GM12874 (cell line): Measurements from ENCODE around the gene SOCS6.

Experiments used
- TF ChIP-seq, protein P1 (sequence below): IDR thresholded peaks from 2 replicates; pipeline ENCODE4 v1.5.1; 2011; ENCODE audit warnings: low read depth, mild to moderate bottlenecking, control low read depth, low read length, moderate library complexity; ENCODE audit not compliant: insufficient read depth

Gene SOCS6

DNA sequence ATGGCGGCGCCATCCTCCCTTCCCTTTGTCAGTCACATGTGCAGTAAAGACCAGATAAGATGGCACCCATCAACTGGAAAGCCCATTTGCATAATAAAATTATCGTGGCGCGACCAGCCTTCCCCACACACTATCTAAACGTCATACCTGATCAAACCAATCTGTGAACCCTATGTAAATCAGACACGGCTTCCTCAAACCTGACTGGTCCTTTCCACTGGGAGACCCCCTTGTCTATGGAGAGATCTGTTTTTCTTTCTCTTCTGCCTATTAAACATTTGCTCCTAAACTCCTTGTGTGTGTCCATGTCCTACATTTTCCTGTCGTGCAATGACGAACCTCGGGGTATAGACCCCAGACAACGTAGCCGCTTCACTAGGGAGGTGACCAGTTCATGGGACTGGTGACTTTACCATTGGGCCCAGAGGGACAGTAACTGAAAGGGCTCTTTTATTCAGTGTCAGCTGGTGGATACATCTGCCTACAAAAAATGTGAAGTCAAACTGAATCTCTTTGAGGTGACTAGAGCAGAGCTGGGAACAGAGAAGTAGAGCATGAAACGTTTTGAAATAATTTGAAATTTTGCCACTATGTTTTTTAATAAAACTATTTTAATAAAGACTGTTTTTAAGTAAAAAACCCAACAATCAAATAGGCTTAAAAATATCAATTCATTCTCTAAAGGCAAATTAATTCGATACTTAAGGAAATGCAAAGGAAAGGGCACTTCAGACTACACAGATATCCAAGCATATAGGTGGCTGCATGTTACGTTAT, 87.5 kb downstream of the SOCS6 start:
- TF ChIP-seq, protein P1, sequence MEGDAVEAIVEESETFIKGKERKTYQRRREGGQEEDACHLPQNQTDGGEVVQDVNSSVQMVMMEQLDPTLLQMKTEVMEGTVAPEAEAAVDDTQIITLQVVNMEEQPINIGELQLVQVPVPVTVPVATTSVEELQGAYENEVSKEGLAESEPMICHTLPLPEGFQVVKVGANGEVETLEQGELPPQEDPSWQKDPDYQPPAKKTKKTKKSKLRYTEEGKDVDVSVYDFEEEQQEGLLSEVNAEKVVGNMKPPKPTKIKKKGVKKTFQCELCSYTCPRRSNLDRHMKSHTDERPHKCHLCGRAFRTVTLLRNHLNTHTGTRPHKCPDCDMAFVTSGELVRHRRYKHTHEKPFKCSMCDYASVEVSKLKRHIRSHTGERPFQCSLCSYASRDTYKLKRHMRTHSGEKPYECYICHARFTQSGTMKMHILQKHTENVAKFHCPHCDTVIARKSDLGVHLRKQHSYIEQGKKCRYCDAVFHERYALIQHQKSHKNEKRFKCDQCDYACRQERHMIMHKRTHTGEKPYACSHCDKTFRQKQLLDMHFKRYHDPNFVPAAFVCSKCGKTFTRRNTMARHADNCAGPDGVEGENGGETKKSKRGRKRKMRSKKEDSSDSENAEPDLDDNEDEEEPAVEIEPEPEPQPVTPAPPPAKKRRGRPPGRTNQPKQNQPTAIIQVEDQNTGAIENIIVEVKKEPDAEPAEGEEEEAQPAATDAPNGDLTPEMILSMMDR = no peak

DNA sequence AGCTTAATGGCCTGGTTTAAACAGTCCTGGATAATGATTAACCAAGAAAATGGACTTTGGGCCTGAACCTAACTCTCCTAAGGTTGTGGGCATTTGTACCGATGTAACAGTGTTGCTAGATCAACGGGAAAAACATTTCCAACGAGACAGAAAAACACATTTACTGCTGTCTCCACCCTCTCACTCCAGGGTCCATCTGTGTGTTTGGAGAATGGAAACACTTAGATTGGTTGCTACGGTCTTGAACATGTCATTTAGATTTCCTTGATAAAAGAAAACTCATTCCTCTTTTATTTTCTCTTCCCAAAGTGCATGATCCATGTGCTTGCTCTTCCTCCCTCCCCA, 88.0 kb downstream of the SOCS6 start:
- TF ChIP-seq, protein P1 = no peak

DNA sequence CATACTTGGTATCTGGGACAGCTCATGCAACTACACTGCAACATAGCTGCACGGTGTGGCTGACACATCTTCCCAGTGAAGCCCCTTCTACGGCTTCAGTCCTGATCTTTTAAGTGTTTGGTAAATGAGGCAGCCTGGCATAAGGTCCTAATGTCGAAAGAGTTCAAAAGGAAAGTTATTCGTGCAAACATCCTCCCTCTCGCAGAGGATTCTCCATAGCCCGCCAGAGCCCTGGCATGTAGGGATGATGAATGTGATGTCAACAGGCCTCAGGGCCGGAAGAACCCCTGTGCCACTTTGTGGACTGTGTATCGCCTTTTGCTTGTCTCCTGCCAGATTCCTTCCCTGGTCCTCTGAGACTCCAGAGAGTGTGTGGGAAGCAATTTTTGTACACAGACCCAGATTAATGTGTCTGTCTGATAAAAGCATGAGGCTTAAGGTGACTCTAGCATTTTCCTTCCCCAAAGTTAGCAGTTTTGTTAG, 88.5 kb downstream of the SOCS6 start:
- TF ChIP-seq, protein P1 = no peak

DNA sequence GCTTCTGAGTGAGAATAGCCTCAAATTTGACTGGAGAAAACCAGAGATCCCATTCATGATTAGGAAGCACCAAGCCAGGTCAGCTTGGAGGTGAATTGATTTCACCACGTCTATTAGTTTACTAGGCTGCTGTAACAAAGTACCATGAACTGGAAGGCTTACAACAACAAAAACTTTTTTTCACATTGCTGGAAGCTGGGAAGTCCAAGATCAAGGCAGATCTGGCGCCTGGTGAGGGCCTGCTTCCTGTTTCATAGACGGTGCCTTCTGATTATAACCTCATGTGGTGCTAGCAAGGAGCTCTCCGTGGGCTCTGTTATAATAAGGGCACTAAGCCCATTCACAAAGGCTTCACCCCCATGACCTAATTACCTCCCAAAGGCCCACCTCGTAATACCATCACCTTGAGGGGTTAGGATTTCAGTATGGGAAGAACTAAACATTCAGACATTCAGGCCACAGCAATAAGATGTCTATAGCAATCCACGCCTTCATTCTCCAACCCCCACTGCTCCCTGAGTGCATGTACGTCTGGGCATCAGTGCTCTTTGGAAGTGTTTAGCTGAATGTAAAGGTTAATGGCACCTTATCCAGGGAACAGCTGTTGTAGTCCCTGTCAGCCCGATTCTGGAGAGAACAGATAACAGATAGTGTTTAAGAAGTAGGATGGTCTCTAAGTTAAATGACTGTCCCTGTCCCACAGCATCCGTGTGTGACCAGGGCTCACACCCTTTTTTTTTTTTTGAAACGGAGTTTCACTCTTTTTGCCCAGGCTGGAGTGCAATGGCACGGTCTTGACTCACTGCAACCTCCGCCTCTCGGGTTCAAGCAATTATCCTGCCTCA, 89.2 kb downstream of the SOCS6 start:
- TF ChIP-seq, protein P1 = no peak
